ENCODE data around the gene HOXA4. TPM values are rescaled to one million over a fixed set of nuclear protein-coding genes. Genes with fewer than 3 reads are reported as not detected.

Gene HOXA4
- total RNA-seq, 2 experiments from 2014 or later: 0.17 to 0.53 TPM

DNA sequence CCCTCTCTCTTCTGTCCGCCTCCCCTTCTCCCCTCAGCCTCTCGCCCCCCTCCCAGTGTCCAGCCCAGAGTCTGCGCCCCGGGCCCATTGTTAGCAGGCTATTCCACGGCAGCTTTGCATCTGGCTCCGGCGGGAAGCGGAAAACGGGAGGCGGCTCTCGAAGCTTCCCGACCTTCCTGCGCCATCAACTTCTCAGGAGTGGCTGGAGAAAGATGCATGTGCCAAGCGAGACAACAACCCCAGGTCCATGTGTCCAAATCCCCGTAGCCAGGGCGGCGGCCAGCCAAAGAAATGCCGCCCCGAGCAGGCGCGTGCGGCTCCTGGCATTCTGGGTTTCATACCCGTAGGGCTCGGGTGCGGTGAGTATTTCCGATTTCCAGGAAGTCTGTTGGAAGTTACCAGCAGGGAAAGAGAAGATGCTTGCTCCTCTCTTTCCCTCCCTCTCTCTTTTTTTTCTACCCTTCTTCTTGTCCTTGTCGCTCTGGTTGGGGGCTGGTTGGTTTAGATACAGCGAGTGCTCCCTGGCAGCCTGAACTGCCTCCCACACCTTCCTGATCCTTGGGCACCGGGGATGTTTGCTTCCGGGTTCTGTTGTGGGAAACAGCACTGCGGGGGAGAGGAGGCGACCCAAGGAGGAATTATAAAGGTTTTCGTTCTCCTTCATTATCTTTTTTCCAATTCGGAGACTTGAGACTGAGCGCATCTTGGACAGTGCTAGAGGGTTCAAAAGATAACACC, 26.9 kb downstream of the HOXA4 start:
- no peak overlapping the region for H3K4me3 Mint-ChIP-seq
- no peaks in the 10 kb centered on the region for H3K9me3 Mint-ChIP-seq
- no peak overlapping the region for H3K27ac Mint-ChIP-seq
- peaks cover 4% of the 10 kb centered on the region for H3K36me3 Mint-ChIP-seq
- H3K27me3 Mint-ChIP-seq: peaks cover 68% of the 10 kb centered on the region
- no peak for DNase-seq
- ATAC-seq (ENCODE audit: low read depth): no peak
- POLR2A ChIA-PET: no interaction called here
- H3K4me1 Mint-ChIP-seq: peaks cover 2% of the 10 kb centered on the region

DNA sequence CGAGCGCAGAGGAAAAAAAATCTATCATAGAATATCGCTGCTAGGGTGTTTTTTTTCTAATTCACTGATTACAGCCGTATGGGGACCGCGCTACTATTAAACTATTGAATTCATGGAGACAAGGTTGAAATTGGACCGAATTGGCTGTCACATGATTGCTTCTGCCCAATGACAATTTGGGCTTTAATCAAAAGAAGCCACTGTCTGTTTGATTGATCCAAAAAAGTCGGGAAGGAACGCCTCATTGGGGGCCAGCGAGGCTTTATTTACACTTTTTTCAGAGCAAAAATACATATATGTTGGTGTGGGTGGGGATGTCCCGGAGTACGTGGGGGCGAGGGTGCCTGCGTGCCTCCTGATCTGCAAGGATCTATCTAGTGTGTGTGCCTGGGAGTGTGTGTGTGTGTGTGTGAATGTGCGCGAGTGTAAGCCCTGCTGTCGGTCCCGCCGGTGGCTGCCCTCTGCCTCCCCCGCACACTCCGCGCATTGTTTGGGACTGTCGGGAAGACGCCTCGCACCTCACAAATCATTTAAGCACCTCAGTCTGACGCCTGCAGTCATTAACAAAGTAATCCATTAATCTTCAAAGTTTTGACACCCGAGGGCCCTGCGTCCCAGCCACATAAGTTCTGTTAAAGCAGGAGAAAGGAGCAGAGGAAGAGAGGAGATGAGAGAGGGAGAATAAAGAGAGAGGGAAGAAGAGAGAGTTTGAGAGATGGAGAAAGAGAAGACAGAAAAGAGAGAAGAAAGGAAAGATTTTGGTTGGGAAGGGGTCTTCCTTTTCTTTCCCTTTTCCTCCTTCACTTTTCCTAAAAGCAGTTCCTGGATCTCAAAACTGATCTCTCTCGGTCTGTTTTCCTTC, 27.7 kb downstream of the HOXA4 start, which contains the start of gene HOXA2:
TSS of gene HOXA2 (minus strand) at position 103 of the 862 bp plus-strand sequence. CDS start 183 bp downstream, outside the sequence.
- H3K4me3 Mint-ChIP-seq: no peak within 1 kb of the TSS
- POLR2A ChIA-PET: no interaction called here
- no peak for DNase-seq
- H3K27me3 Mint-ChIP-seq: peaks cover 76% of the 10 kb centered on the region
- H3K4me1 Mint-ChIP-seq: peaks cover 2% of the 10 kb centered on the region
- peaks cover 4% of the 10 kb centered on the region for H3K36me3 Mint-ChIP-seq
- no peaks in the 10 kb centered on the region for H3K9me3 Mint-ChIP-seq
- no peak within 1 kb of the TSS for H3K27ac Mint-ChIP-seq
- no peak for ATAC-seq (ENCODE audit: low read depth)

DNA sequence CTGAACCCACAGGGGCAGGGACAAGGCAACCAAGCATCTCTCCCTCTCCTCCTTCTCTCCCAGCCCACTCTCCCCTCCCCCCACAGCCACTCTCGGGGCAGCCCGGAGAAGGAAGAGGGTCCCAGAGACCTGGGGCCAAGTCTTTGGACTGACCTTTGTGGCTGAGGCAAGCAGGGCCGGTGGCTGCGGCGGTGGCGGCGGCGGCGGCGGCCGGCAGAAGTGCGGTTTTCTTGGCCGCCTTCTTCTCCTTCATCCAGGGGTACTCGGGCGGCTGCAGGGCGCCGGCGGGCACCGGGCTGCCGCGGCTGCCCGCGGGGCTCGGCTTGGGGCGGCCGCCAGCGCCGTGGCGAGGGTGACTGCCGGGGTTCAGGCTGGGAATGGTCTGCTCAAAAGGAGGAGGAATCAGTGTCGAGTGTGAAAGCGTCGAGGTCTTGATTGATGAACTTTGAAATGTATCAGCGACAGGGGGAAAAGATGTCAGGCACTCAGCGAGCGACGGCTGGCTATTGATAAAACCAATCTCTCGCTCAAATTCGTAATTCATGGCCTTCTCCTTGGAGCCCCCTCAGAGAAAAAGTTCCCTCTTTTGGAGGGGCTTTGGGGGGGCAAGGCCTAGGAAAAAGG, 28.5 kb downstream of the HOXA4 start:
- Mint-ChIP-seq H3K27me3 (peaks cover 82% of the 10 kb centered on the region), H3K4me1 (peaks cover 5% of the 10 kb centered on the region), H3K27ac (no peak overlapping the region), H3K9me3 (no peaks in the 10 kb centered on the region), H3K36me3 (peaks cover 4% of the 10 kb centered on the region), H3K4me3 (no peak overlapping the region)
- ATAC-seq (ENCODE audit: low read depth) (no peak), DNase-seq (no peak)
- POLR2A ChIA-PET: no interaction called here

DNA sequence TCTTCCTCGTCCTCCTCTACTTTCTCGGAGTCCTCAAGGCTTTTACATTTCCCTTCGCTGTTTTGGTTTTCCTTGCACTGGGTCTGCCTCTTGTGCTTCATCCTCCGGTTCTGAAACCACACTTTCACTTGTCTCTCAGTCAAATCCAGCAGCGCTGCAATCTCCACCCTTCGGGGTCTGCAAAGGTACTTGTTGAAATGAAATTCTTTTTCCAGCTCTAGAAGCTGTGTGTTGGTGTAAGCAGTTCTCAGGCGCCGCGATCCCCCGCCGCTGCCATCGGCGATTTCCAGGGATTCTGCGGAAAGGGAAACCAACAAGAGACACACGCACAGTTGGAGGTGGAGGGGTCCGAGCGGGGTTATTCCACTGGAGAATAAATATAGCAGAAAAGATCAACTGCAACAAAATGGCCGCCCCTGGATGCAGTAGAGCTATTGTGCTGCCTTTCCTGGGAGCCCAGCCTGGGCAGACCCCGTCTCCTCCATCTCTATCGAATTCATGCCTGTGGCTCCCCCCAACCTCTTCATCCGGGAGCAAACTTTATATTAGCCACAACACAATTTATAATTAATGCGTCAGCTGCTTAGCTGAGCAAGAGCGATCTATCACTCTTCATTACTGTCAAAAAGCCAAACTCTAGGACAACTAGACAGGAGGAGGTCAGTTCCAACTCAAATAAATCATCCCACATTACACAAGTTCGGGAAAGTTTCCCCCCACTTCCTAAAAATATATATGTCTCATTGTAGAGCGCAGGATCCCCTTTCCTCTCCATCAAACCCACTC, 29.2 kb downstream of the HOXA4 start:
- H3K27me3 Mint-ChIP-seq: peaks cover 83% of the 10 kb centered on the region
- POLR2A ChIA-PET: no interaction called here
- H3K9me3 Mint-ChIP-seq: no peaks in the 10 kb centered on the region
- no peak overlapping the region for H3K27ac Mint-ChIP-seq
- ATAC-seq (ENCODE audit: low read depth) (no peak), DNase-seq (no peak)
- H3K4me3 Mint-ChIP-seq: no peak overlapping the region
- H3K36me3 Mint-ChIP-seq: peaks cover 4% of the 10 kb centered on the region
- H3K4me1 Mint-ChIP-seq: peaks cover 7% of the 10 kb centered on the region

DNA sequence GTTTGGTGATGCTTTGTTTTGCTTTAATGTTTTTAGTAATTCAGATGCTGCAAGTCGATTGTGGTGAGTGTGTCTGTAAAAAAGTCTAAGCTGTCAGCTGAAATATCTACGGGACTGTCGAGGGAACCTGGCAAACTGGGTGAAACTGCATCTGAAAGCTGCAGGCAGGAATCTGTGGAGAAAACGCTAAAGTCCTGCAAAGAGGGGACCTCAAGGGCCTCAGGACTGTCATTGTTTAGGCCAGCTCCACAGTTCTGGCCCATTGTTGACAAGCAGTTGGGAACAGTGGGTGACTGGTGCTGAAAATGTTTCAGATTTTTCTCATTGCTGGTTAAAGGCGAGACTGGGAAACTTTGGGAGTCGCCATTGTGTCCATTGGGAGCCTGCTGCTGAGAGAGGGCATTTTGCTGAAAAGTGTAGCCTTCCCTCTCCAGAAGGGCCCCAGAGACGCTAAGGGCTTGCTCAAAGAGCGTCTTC, 29.8 kb downstream of the HOXA4 start:
- no peak overlapping the region for H3K4me3 Mint-ChIP-seq
- peaks cover 7% of the 10 kb centered on the region for H3K4me1 Mint-ChIP-seq
- peaks cover 83% of the 10 kb centered on the region for H3K27me3 Mint-ChIP-seq
- ATAC-seq (ENCODE audit: low read depth) (no peak), DNase-seq (no peak)
- no peaks in the 10 kb centered on the region for H3K9me3 Mint-ChIP-seq
- no peak overlapping the region for H3K27ac Mint-ChIP-seq
- POLR2A ChIA-PET: no interaction called here
- H3K36me3 Mint-ChIP-seq: peaks cover 4% of the 10 kb centered on the region

DNA sequence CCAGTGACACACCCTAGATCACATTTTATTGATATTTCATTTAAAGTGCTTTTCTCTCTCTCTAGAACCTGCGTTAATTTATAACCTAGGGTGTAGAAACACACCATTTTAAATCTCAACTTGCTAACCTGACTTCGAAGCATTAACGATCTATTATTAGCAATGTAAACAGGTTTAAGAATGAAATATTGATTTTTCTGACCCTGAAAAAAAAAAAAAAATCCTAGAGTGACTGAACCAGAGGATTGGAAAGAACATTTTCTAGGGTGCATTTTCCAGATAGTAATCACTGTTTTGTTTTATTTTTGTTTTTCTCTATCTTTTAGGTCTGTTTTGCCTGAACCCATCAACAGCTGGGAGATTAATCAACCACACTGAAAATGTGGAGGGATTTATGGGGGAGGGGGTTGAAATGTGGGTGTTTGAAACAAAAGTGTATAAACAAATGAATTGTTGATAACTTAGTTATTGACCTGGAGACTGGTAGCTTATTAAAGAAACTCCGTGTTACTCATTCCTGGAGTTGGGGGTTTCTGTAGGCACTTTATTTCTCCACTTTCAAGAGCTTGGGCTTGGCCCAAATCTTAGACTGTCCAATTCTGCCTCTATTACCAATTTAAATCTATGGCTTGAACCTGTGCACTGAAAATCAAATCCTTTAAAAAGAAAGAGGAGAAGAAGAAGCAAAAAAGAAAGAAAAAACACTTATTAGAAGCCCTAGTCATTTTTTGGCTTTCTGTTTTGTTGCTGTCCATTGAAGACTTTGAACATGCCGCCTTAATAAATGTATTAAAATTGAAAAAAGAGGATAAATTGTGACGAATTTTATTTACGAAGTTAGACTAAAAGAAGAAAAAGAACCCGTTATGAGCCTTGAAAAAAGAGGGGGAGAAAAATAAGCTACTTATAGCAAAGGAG, 30.8 kb downstream of the HOXA4 start:
- Mint-ChIP-seq H3K4me3 (no peak overlapping the region), H3K27me3 (peaks cover 87% of the 10 kb centered on the region), H3K36me3 (peaks cover 4% of the 10 kb centered on the region), H3K4me1 (peaks cover 12% of the 10 kb centered on the region), H3K27ac (no peak overlapping the region), H3K9me3 (no peaks in the 10 kb centered on the region)
- DNase-seq: no peak
- no peak for ATAC-seq (ENCODE audit: low read depth)
- POLR2A ChIA-PET: no interaction called here

DNA sequence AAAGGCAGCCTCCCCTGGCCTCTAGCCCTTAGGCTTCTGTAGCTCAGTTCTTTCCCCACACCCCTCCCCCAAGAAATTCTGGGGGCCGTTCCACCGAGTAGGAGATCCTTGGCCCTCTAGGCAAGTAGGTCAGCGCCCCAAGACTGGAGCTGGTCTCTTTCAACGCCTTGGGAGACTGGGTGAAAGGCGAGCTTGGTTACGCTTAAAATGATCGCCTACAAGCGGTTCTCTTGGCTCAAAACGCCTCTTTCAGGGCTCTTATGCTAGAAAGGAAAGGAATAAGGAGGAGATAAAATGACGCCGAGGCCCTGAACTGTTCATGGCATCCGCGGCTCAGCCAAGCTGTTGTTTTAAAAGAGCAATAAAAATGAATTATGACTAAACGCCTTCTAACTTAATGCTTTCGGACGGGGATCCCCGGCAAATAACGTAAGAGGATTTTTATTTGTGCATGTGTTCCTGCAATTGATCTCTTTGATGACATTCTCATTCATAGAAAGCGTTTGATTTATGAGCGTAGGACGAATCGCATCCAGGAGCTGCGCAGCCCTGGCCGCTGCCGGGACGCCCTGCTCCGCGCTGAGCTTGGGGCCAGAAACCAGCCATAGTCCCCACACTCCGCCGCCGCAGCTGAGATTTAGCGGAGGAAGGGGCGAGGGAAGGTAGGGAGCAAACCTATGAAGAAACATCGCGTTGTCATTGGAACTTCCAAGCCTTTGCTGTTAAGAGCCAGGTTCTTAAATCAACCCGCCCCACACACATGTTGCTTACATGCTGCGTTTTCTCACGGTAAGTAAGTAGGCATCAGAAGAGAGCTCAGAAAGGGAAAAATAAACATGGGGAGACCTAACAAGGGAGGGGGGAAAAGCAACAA, 31.7 kb downstream of the HOXA4 start:
- Mint-ChIP-seq H3K36me3 (peaks cover 4% of the 10 kb centered on the region), H3K27ac (no peak overlapping the region), H3K4me1 (peaks cover 12% of the 10 kb centered on the region), H3K9me3 (no peaks in the 10 kb centered on the region), H3K4me3 (no peak overlapping the region), H3K27me3 (peaks cover 87% of the 10 kb centered on the region)
- DNase-seq (no peak), ATAC-seq (ENCODE audit: low read depth) (no peak)
- POLR2A ChIA-PET: interaction anchor here (0.5 to 1.4 kb wide), 2 partner anchors 32 to 577 kb away, joined by 3 read pairs; no protein-coding TSS in a partner anchor

DNA sequence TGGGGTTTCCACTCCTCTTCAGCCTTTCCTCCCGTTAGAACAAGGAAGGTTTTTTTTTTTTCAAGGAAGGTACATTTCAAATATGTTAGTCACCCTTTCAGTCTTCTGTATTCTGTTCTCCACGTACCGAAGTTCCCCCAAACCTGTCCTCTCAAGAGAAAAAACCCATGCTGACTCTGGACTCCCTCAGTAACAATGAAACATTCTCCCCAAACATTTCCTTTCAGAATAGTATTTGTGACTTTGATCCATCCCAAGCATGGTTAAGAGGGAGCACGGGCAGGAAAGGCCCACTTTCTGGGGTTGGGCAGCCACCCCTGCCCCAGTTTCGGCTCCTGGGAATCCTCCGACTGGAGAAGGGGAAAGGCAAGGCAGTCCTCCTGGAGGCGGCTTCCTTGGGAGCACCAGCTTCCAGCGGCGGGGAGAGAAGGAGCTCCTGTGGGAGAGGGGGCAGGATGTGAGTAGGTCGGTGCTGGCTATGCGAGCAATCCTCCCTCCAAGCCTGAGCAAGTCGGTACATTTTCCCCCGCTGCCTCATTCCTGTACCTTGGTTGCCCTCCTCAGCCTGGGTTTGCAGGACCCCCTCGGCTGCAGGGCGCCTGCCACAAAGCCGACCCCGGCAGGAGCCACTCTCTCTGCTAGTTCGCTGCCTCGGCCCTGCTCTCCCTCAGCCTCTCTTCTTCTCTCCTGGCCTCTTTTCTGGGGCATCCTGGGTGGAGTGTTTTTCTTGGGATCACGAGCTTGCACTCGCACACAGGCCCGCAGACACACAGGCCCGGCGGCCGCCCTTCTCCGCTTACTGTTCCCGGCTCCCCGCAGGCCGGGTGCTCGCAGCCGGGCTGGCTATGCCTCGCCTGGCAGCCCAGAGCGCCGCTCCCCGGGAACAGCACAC, 32.6 kb downstream of the HOXA4 start:
- Mint-ChIP-seq H3K27ac (no peak overlapping the region), H3K36me3 (peaks cover 4% of the 10 kb centered on the region), H3K9me3 (no peaks in the 10 kb centered on the region), H3K27me3 (peaks cover 87% of the 10 kb centered on the region), H3K4me1 (peaks cover 12% of the 10 kb centered on the region), H3K4me3 (no peak overlapping the region)
- ATAC-seq (ENCODE audit: low read depth) (no peak), DNase-seq (no peak)
- POLR2A ChIA-PET: interaction anchor here (0.7 to 1.6 kb wide), 3 partner anchors 33 to 66 kb away, joined by 3 to 6 read pairs (median 5); no protein-coding TSS in a partner anchor

DNA sequence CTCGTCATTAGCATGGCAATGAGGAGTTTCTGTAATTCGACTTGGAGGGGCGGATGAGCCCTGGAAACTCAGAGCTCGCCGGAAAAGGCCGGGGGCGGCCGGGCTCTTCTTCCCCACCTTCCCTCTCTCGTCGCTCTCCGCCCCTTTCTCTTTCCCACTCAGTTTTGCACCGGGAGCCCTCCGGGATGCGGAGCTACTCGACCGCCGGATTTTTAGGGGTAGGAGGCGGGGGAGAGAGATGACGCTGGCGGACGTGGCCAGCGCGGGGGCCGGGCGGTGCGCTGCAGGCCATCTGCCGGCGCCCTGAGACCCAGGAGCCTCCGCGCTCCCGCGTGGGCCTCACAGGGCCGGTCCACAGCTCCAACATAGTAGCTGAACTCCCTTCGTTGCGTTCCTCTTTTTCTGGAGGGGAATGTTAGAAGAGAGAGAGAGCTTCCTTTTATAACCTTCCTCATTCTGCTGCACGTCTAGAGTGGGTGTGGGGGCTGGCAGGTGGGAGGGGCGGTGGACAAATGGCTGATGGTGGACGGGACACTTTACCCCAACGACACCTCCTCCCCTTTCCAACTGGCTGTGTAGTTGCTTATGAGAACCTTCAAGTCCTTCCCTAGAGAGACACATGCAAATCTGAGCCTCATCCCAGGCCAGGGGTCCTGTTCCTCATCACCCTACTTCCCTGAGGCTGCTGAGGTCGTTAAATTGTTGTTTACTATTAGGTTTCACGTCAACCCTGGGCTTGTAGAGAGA, 33.6 kb downstream of the HOXA4 start:
- POLR2A ChIA-PET: interaction anchor here (0.6 to 1.6 kb wide), 6 partner anchors 34 to 644 kb away, joined by 3 to 6 read pairs (median 3); no protein-coding TSS in a partner anchor
- peaks cover 88% of the 10 kb centered on the region for H3K27me3 Mint-ChIP-seq
- peak overlapping the region; percentile 91 for H3K4me3 Mint-ChIP-seq
- peaks cover 10% of the 10 kb centered on the region for H3K4me1 Mint-ChIP-seq
- no peak overlapping the region for H3K27ac Mint-ChIP-seq
- DNase-seq (peak; percentile 44), ATAC-seq (ENCODE audit: low read depth) (peak; percentile 6)
- peaks cover 2% of the 10 kb centered on the region for H3K36me3 Mint-ChIP-seq
- no peaks in the 10 kb centered on the region for H3K9me3 Mint-ChIP-seq
